ENCODE results near the gene GPR143.
A peak's percentile ranks its signal among the peaks of the same experiment; 100 is the strongest.
"Not testable (repeated sequence)": the region's sequence is repeated elsewhere in the genome, so short reads cannot be mapped to it uniquely, and the experiment has no call there.

Gene GPR143

GRCh38 chrX:9768321-9768839 lies 2.7 kb upstream of the GPR143 start:
- H3K36me3 ChIP-seq (ENCODE audit: control insufficient read depth, insufficient read depth, low read length); H3K27ac ChIP-seq (ENCODE audit: low read depth, low read length, severe bottlenecking); H3K4me1 ChIP-seq (ENCODE audit: control insufficient read depth, insufficient read depth, low read length, poor library complexity, severe bottlenecking); H3K9me3 ChIP-seq (ENCODE audit: control insufficient read depth, low read length); H3K4me3 ChIP-seq (ENCODE audit: extremely low read depth, insufficient read depth, low read length, poor library complexity, severe bottlenecking): not testable (repeated sequence)
- WGBS, 2 experiments (ENCODE audit: insufficient coverage in 2 of 2) = 86% methylated on average over 4 of the region's 5 CpGs; no CpG with 5 or more reads in 1 of the 2 experiments

- WGBS, 2 experiments (ENCODE audit: insufficient coverage in 2 of 2) = 87 to 95% methylated on average over 4 to 5 of the region's 6 CpGs
- Histone ChIP-seq H3K4me3 (ENCODE audit: extremely low read depth, insufficient read depth, low read length, poor library complexity, severe bottlenecking) (no peak overlapping the region), H3K9me3 (ENCODE audit: control insufficient read depth, low read length) (no peaks in the 10 kb centered on the region), H3K4me1 (ENCODE audit: control insufficient read depth, insufficient read depth, low read length, poor library complexity, severe bottlenecking) (peaks cover 9% of the 10 kb centered on the region), H3K36me3 (ENCODE audit: control insufficient read depth, insufficient read depth, low read length) (no peaks in the 10 kb centered on the region), H3K27ac (ENCODE audit: low read depth, low read length, severe bottlenecking) (no peak overlapping the region)
Measured at GRCh38 chrX:9767375-9767774, 1.7 kb upstream of the GPR143 start.

- Histone ChIP-seq H3K4me3 (ENCODE audit: extremely low read depth, insufficient read depth, low read length, poor library complexity, severe bottlenecking) (peak overlapping the region; percentile 5), H3K4me1 (ENCODE audit: control insufficient read depth, insufficient read depth, low read length, poor library complexity, severe bottlenecking) (peaks cover 7% of the 10 kb centered on the region), H3K36me3 (ENCODE audit: control insufficient read depth, insufficient read depth, low read length) (no peaks in the 10 kb centered on the region), H3K27ac (ENCODE audit: low read depth, low read length, severe bottlenecking) (no peak overlapping the region), H3K9me3 (ENCODE audit: control insufficient read depth, low read length) (no peaks in the 10 kb centered on the region)
- WGBS, 2 experiments (ENCODE audit: insufficient coverage in 2 of 2) = 30 to 44% methylated on average over 28 to 45 of the region's 67 CpGs
Measured at GRCh38 chrX:9765072-9765736, 443 bp downstream of the GPR143 start.

GRCh38 chrX:9759337-9759736 lies 6.3 kb downstream of the GPR143 start:
- Histone ChIP-seq H3K9me3 (ENCODE audit: control insufficient read depth, low read length) (no peaks in the 10 kb centered on the region), H3K4me3 (ENCODE audit: extremely low read depth, insufficient read depth, low read length, poor library complexity, severe bottlenecking) (no peak overlapping the region), H3K27ac (ENCODE audit: low read depth, low read length, severe bottlenecking) (no peak overlapping the region), H3K4me1 (ENCODE audit: control insufficient read depth, insufficient read depth, low read length, poor library complexity, severe bottlenecking) (no peaks in the 10 kb centered on the region), H3K36me3 (ENCODE audit: control insufficient read depth, insufficient read depth, low read length) (no peaks in the 10 kb centered on the region)
- WGBS, 2 experiments (ENCODE audit: insufficient coverage in 2 of 2) = 88 to 97% methylated on average over 6 of the region's 8 CpGs

- H3K27ac ChIP-seq (ENCODE audit: low read depth, low read length, severe bottlenecking) = no peak overlapping the region
- no peaks in the 10 kb centered on the region for H3K9me3 ChIP-seq (ENCODE audit: control insufficient read depth, low read length)
- no peaks in the 10 kb centered on the region for H3K36me3 ChIP-seq (ENCODE audit: control insufficient read depth, insufficient read depth, low read length)
- no peaks in the 10 kb centered on the region for H3K4me1 ChIP-seq (ENCODE audit: control insufficient read depth, insufficient read depth, low read length, poor library complexity, severe bottlenecking)
- H3K4me3 ChIP-seq (ENCODE audit: extremely low read depth, insufficient read depth, low read length, poor library complexity, severe bottlenecking) = no peak overlapping the region
- WGBS, 2 experiments (ENCODE audit: insufficient coverage in 2 of 2) = no CpG with 5 or more reads among the region's 4 CpGs
Measured at GRCh38 chrX:9758021-9758638, 7.5 kb downstream of the GPR143 start.

- Histone ChIP-seq H3K4me3 (ENCODE audit: extremely low read depth, insufficient read depth, low read length, poor library complexity, severe bottlenecking) (no peak overlapping the region), H3K9me3 (ENCODE audit: control insufficient read depth, low read length) (no peaks in the 10 kb centered on the region), H3K27ac (ENCODE audit: low read depth, low read length, severe bottlenecking) (no peak overlapping the region), H3K4me1 (ENCODE audit: control insufficient read depth, insufficient read depth, low read length, poor library complexity, severe bottlenecking) (no peaks in the 10 kb centered on the region), H3K36me3 (ENCODE audit: control insufficient read depth, insufficient read depth, low read length) (no peaks in the 10 kb centered on the region)
- WGBS, 2 experiments (ENCODE audit: insufficient coverage in 2 of 2) = 97 to 100% methylated on average over 2 to 5 of the region's 7 CpGs
Measured at GRCh38 chrX:9757366-9757765, 8.3 kb downstream of the GPR143 start.

- H3K4me3 ChIP-seq (ENCODE audit: extremely low read depth, insufficient read depth, low read length, poor library complexity, severe bottlenecking) = no peak overlapping the region
- no peak overlapping the region for H3K27ac ChIP-seq (ENCODE audit: low read depth, low read length, severe bottlenecking)
- H3K9me3 ChIP-seq (ENCODE audit: control insufficient read depth, low read length) = no peaks in the 10 kb centered on the region
- peaks cover 16% of the 10 kb centered on the region for H3K4me1 ChIP-seq (ENCODE audit: control insufficient read depth, insufficient read depth, low read length, poor library complexity, severe bottlenecking)
- 71% methylated on average over 2 of the region's 11 CpGs; no CpG with 5 or more reads in 1 of the 2 experiments for WGBS, 2 experiments (ENCODE audit: insufficient coverage in 2 of 2)
- H3K36me3 ChIP-seq (ENCODE audit: control insufficient read depth, insufficient read depth, low read length) = no peaks in the 10 kb centered on the region
Measured at GRCh38 chrX:9749146-9749692, 16.4 kb downstream of the GPR143 start.

GRCh38 chrX:9747644-9748043 lies 18.0 kb downstream of the GPR143 start:
- Histone ChIP-seq H3K4me1 (ENCODE audit: control insufficient read depth, insufficient read depth, low read length, poor library complexity, severe bottlenecking) (peaks cover 16% of the 10 kb centered on the region), H3K27ac (ENCODE audit: low read depth, low read length, severe bottlenecking) (peak overlapping the region; percentile 99), H3K4me3 (ENCODE audit: extremely low read depth, insufficient read depth, low read length, poor library complexity, severe bottlenecking) (no peak overlapping the region), H3K36me3 (ENCODE audit: control insufficient read depth, insufficient read depth, low read length) (no peaks in the 10 kb centered on the region), H3K9me3 (ENCODE audit: control insufficient read depth, low read length) (no peaks in the 10 kb centered on the region)
- whole genome bisulfite sequencing, 2 experiments (ENCODE audit: insufficient coverage in 2 of 2) = no CpG with 5 or more reads among the region's 4 CpGs

GRCh38 chrX:9746148-9746888 lies 19.3 kb downstream of the GPR143 start:
- Histone ChIP-seq H3K36me3 (ENCODE audit: control insufficient read depth, insufficient read depth, low read length) (no peaks in the 10 kb centered on the region), H3K27ac (ENCODE audit: low read depth, low read length, severe bottlenecking) (peak overlapping the region; percentile 99), H3K4me1 (ENCODE audit: control insufficient read depth, insufficient read depth, low read length, poor library complexity, severe bottlenecking) (peaks cover 16% of the 10 kb centered on the region), H3K4me3 (ENCODE audit: extremely low read depth, insufficient read depth, low read length, poor library complexity, severe bottlenecking) (no peak overlapping the region), H3K9me3 (ENCODE audit: control insufficient read depth, low read length) (no peaks in the 10 kb centered on the region)
- 28% methylated on average over 2 of the region's 3 CpGs; no CpG with 5 or more reads in 1 of the 2 experiments for WGBS, 2 experiments (ENCODE audit: insufficient coverage in 2 of 2)

GRCh38 chrX:9745417-9746115 lies 20.1 kb downstream of the GPR143 start:
- 90 to 100% methylated on average over 5 to 7 of the region's 11 CpGs for WGBS, 2 experiments (ENCODE audit: insufficient coverage in 2 of 2)
- Histone ChIP-seq H3K9me3 (ENCODE audit: control insufficient read depth, low read length) (no peaks in the 10 kb centered on the region), H3K4me1 (ENCODE audit: control insufficient read depth, insufficient read depth, low read length, poor library complexity, severe bottlenecking) (peaks cover 16% of the 10 kb centered on the region), H3K4me3 (ENCODE audit: extremely low read depth, insufficient read depth, low read length, poor library complexity, severe bottlenecking) (no peak overlapping the region), H3K36me3 (ENCODE audit: control insufficient read depth, insufficient read depth, low read length) (no peaks in the 10 kb centered on the region), H3K27ac (ENCODE audit: low read depth, low read length, severe bottlenecking) (peak overlapping the region; percentile 99)

Measured in mesodermal cell (in vitro differentiated cells).